Neutrophil (primary cell): ENCODE measurements around the gene LDLRAD2.

Experiments used
- H3K27ac ChIP-seq: fragments of 200-600 bp; sonication (generic); 2 replicates; pipeline ENCODE4 v1.5.1; 2016; ENCODE audit warnings: mild to moderate bottlenecking, moderate library complexity
- H3K27me3 ChIP-seq: fragments of 200-600 bp; sonication (generic); 2 replicates; pipeline ENCODE4 v1.6.0; 2016; ENCODE audit warnings: mild to moderate bottlenecking
- H3K36me3 ChIP-seq: fragments of 200-600 bp; sonication (generic); 2 replicates; pipeline ENCODE4 v1.5.1; 2017
- H3K4me1 ChIP-seq, 2 experiments: fragments of 200-600 bp in 1 of 2; sonication (generic) in 1 of 2; 1 replicate in 1 of 2; 2 replicates in 1 of 2; pipeline versions ENCODE4 v1.5.1 to v1.6.1; 2013 to 2016; ENCODE audit warnings: low read depth in 1 of 2, low read length in 1 of 2, mild to moderate bottlenecking in 1 of 2, moderate library complexity in 1 of 2; ENCODE audit not compliant: control insufficient read depth in 1 of 2, insufficient read depth in 1 of 2
- H3K4me3 ChIP-seq, 2 experiments: fragments of 200-600 bp in 1 of 2; sonication (generic) in 1 of 2; 1 replicate in 1 of 2; 2 replicates in 1 of 2; pipeline ENCODE4 v1.5.1; 2013 to 2016; ENCODE audit warnings: low read depth in 1 of 2, low read length in 1 of 2, mild to moderate bottlenecking in 1 of 2, moderate library complexity in 1 of 2
- H3K9me3 ChIP-seq: fragments of 200-600 bp; sonication (generic); 2 replicates; pipeline ENCODE4 v1.5.1; 2016
- TF ChIP-seq, protein P1 (sequence below): fragments of 200-600 bp; sonication (generic); IDR thresholded peaks from 2 replicates; pipeline ENCODE4 v1.5.1; 2016; ENCODE audit warnings: antibody characterized with exemption

The LDLRAD2 gene

GRCh38 chr1:21793104-21793503, 19.0 kb upstream of the LDLRAD2 start:
- H3K27ac ChIP-seq: no peak overlapping the region
- peaks cover 5 to 8% of the 10 kb centered on the region in 2 experiments for H3K4me1 ChIP-seq
- H3K36me3 ChIP-seq: no peaks in the 10 kb centered on the region
- H3K27me3 ChIP-seq: no peaks in the 10 kb centered on the region
- no peaks in the 10 kb centered on the region for H3K9me3 ChIP-seq
- TF ChIP-seq, protein P1, sequence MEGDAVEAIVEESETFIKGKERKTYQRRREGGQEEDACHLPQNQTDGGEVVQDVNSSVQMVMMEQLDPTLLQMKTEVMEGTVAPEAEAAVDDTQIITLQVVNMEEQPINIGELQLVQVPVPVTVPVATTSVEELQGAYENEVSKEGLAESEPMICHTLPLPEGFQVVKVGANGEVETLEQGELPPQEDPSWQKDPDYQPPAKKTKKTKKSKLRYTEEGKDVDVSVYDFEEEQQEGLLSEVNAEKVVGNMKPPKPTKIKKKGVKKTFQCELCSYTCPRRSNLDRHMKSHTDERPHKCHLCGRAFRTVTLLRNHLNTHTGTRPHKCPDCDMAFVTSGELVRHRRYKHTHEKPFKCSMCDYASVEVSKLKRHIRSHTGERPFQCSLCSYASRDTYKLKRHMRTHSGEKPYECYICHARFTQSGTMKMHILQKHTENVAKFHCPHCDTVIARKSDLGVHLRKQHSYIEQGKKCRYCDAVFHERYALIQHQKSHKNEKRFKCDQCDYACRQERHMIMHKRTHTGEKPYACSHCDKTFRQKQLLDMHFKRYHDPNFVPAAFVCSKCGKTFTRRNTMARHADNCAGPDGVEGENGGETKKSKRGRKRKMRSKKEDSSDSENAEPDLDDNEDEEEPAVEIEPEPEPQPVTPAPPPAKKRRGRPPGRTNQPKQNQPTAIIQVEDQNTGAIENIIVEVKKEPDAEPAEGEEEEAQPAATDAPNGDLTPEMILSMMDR: no peak
- H3K4me3 ChIP-seq: no peak overlapping the region

GRCh38 chr1:21794656-21795055, 17.4 kb upstream of the LDLRAD2 start:
- peaks cover 0 to 5% of the 10 kb centered on the region in 2 experiments for H3K4me1 ChIP-seq
- no peak overlapping the region for H3K27ac ChIP-seq
- no peak overlapping the region for H3K4me3 ChIP-seq
- H3K36me3 ChIP-seq: no peaks in the 10 kb centered on the region
- no peaks in the 10 kb centered on the region for H3K27me3 ChIP-seq
- no peaks in the 10 kb centered on the region for H3K9me3 ChIP-seq
- TF ChIP-seq, protein P1: no peak

- H3K9me3 ChIP-seq: no peaks in the 10 kb centered on the region
- H3K27ac ChIP-seq: no peak overlapping the region
- TF ChIP-seq, protein P1: no peak
- no peaks in the 10 kb centered on the region for H3K36me3 ChIP-seq
- no peaks in the 10 kb centered on the region for H3K27me3 ChIP-seq
- H3K4me3 ChIP-seq: no peak overlapping the region
- H3K4me1 ChIP-seq: peaks cover 0 to 5% of the 10 kb centered on the region in 2 experiments
Measured at GRCh38 chr1:21795075-21795474, 17.0 kb upstream of the LDLRAD2 start.

DNA sequence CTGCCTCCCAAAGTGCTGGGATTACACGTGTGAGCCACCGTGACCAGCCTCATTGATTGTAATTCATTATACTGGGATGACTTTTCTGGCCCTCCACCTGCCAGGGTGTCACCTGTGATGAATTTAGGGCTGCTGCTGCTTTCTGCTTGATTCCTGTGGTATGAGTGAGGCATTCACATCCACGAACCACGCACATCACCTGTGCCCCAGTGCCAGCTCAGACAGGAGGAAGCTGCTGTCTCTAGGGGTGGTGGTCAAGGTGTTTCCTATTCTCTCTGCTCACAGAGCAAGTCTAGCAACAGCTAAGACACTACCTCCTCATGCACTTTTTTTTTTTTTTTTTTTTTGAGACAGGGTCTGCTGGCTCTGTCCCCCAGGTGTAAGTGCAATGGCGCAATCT, 12.3 kb upstream of the LDLRAD2 start:
- H3K27me3 ChIP-seq: no peaks in the 10 kb centered on the region
- TF ChIP-seq, protein P1: no peak
- H3K9me3 ChIP-seq: no peaks in the 10 kb centered on the region
- no peaks in the 10 kb centered on the region for H3K4me1 ChIP-seq
- no peaks in the 10 kb centered on the region for H3K36me3 ChIP-seq
- H3K4me3 ChIP-seq: no peak overlapping the region
- no peak overlapping the region for H3K27ac ChIP-seq

DNA sequence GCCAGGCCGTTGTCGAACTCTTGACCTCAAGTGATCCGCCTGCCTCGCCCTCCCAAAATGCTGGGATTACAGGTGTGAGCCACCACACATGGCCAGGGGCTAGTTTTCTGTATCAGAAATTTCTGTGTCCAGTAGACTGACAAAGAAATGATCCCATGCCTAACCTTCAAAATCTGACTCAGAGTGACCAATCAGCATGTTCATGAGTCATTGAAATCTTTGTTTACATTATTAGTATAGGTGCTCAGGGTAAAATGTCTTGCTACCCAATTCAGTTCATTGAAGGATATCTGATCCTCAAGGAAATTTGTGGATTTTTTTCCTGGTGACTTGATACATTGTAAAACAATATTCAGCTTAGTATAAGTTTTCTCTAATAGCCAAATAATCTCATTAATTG, 11.0 kb upstream of the LDLRAD2 start:
- Histone ChIP-seq H3K4me1 (no peaks in the 10 kb centered on the region), H3K36me3 (no peaks in the 10 kb centered on the region), H3K9me3 (no peaks in the 10 kb centered on the region), H3K4me3 (no peak overlapping the region), H3K27me3 (no peaks in the 10 kb centered on the region), H3K27ac (no peak overlapping the region)
- TF ChIP-seq, protein P1: no peak

DNA sequence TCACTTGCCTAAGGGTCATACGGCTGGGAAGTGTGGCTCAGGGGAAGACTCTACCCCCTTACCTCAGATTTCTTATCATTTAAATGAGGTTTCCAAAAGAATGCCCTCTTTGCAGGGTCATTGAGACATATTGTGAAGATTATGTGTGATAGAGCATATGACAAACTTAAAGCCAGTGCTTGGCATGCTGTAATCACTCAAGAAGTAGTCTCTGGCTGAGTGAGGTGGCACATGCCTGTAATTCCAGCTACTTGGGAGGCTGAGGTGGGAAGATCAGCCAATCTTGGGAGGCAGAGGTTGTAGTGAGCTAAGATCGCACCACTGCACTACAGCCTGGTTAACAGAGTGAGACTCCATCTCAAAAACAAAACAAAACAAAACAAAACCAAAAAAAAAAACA, 7.5 kb upstream of the LDLRAD2 start:
- TF ChIP-seq, protein P1: no peak
- Histone ChIP-seq H3K4me3 (no peak overlapping the region), H3K27ac (no peak overlapping the region), H3K27me3 (no peaks in the 10 kb centered on the region), H3K9me3 (no peaks in the 10 kb centered on the region), H3K36me3 (no peaks in the 10 kb centered on the region), H3K4me1 (no peaks in the 10 kb centered on the region)
